ENCODE results near the gene ANKRD28. TPM values are rescaled to one million over a fixed set of nuclear protein-coding genes. Genes with fewer than 3 reads are reported as not detected.

ANKRD28 gene
- total RNA-seq, 1 donor from 2014 or later, result 39.6 TPM

GRCh38 chr3:15798533-15799245 is 910 bp upstream of the ANKRD28 start:
- H3K27ac Mint-ChIP-seq, result peak overlapping the region; percentile 72
- H3K4me1 Mint-ChIP-seq (ENCODE audit: low read depth), result peaks cover 91% of the 10 kb centered on the region
- peaks cover 16% of the 10 kb centered on the region for H3K36me3 Mint-ChIP-seq (ENCODE audit: low read depth)
- intact Hi-C loops (cut with micrococcal nuclease), result loop anchor here (1.0 to 10.0 kb wide), 9 partner anchors 14 to 591 kb away; partner anchors contain the start of genes CAPN7, DPH3 and OXNAD1
- H3K27me3 Mint-ChIP-seq (ENCODE audit: insufficient read depth), result no peaks in the 10 kb centered on the region
- peaks cover 9% of the 10 kb centered on the region for H3K9me3 Mint-ChIP-seq
- H3K4me3 Mint-ChIP-seq, result no peak overlapping the region
- no peak for DNase-seq (ENCODE audit: low spot score)

GRCh38 chr3:15796771-15797641 is 773 bp downstream of the ANKRD28 start:
- intact Hi-C loops (cut with micrococcal nuclease), result loop anchor here (1.0 to 10.0 kb wide), 11 partner anchors 22 to 716 kb away; partner anchors contain the start of genes BTD, CAPN7, DPH3 and HACL1
- Mint-ChIP-seq H3K27me3 (ENCODE audit: insufficient read depth) (no peaks in the 10 kb centered on the region), H3K4me3 (peak overlapping the region; percentile 88), H3K36me3 (ENCODE audit: low read depth) (peaks cover 11% of the 10 kb centered on the region), H3K27ac (peak overlapping the region; percentile 99), H3K4me1 (ENCODE audit: low read depth) (peaks cover 88% of the 10 kb centered on the region), H3K9me3 (peaks cover 4% of the 10 kb centered on the region)
- DNase-seq (ENCODE audit: low spot score), result no peak

- Mint-ChIP-seq H3K4me1 (ENCODE audit: low read depth) (peaks cover 88% of the 10 kb centered on the region), H3K27ac (peak overlapping the region; percentile 99), H3K9me3 (peaks cover 10% of the 10 kb centered on the region), H3K36me3 (ENCODE audit: low read depth) (peaks cover 17% of the 10 kb centered on the region), H3K4me3 (peak overlapping the region; percentile 88), H3K27me3 (ENCODE audit: insufficient read depth) (no peaks in the 10 kb centered on the region)
- intact Hi-C loops (cut with micrococcal nuclease), result loop anchor here (2.0 to 10.0 kb wide), 7 partner anchors 259 to 716 kb away; partner anchors contain the start of genes CAPN7, DPH3, OXNAD1 and RFTN1
- no peak for DNase-seq (ENCODE audit: low spot score)
Measured at GRCh38 chr3:15796331-15796730, 1.4 kb downstream of the ANKRD28 start.

- H3K27ac Mint-ChIP-seq, result peak overlapping the region; percentile 99
- H3K27me3 Mint-ChIP-seq (ENCODE audit: insufficient read depth), result no peaks in the 10 kb centered on the region
- peak overlapping the region; percentile 88 for H3K4me3 Mint-ChIP-seq
- no peak for DNase-seq (ENCODE audit: low spot score)
- H3K9me3 Mint-ChIP-seq, result peaks cover 14% of the 10 kb centered on the region
- H3K36me3 Mint-ChIP-seq (ENCODE audit: low read depth), result peaks cover 22% of the 10 kb centered on the region
- peaks cover 88% of the 10 kb centered on the region for H3K4me1 Mint-ChIP-seq (ENCODE audit: low read depth)
- intact Hi-C loops (cut with micrococcal nuclease), result loop anchor here (2.0 to 10.0 kb wide), 7 partner anchors 258 to 717 kb away; partner anchors contain the start of genes CAPN7, DPH3, OXNAD1 and RFTN1
Measured at GRCh38 chr3:15795651-15796308, 2.0 kb downstream of the ANKRD28 start.

GRCh38 chr3:15794842-15795650 is 2.7 kb downstream of the ANKRD28 start:
- Mint-ChIP-seq H3K4me3 (peak overlapping the region; percentile 88), H3K36me3 (ENCODE audit: low read depth) (peaks cover 23% of the 10 kb centered on the region), H3K27ac (peak overlapping the region; percentile 99), H3K27me3 (ENCODE audit: insufficient read depth) (no peaks in the 10 kb centered on the region), H3K9me3 (peaks cover 14% of the 10 kb centered on the region), H3K4me1 (ENCODE audit: low read depth) (peaks cover 88% of the 10 kb centered on the region)
- no peak for DNase-seq (ENCODE audit: low spot score)
- intact Hi-C loops (cut with micrococcal nuclease), result loop anchor here (5.0 to 10.0 kb wide), 4 partner anchors 258 to 588 kb away; partner anchors contain the start of genes CAPN7, DPH3 and OXNAD1

GRCh38 chr3:15794303-15794771 is 3.4 kb downstream of the ANKRD28 start:
- DNase-seq (ENCODE audit: low spot score), result no peak
- Mint-ChIP-seq H3K27me3 (ENCODE audit: insufficient read depth) (no peaks in the 10 kb centered on the region), H3K36me3 (ENCODE audit: low read depth) (peaks cover 28% of the 10 kb centered on the region), H3K9me3 (peaks cover 14% of the 10 kb centered on the region), H3K27ac (peak overlapping the region; percentile 70), H3K4me3 (peak overlapping the region; percentile 71), H3K4me1 (ENCODE audit: low read depth) (peaks cover 84% of the 10 kb centered on the region)
- intact Hi-C loops (cut with micrococcal nuclease), result loop anchor here (10.0 kb wide), 1 partner anchor 470 kb away; the partner anchor contains the start of genes DPH3 and OXNAD1

GRCh38 chr3:15791525-15791924 is 6.3 kb downstream of the ANKRD28 start:
- H3K9me3 Mint-ChIP-seq, result peaks cover 14% of the 10 kb centered on the region
- H3K4me3 Mint-ChIP-seq, result no peak overlapping the region
- no peak for DNase-seq (ENCODE audit: low spot score)
- intact Hi-C loops (cut with micrococcal nuclease), result loop anchor here (10.0 kb wide), 1 partner anchor 473 kb away; the partner anchor contains the start of genes DPH3 and OXNAD1
- H3K36me3 Mint-ChIP-seq (ENCODE audit: low read depth), result peaks cover 38% of the 10 kb centered on the region
- H3K27me3 Mint-ChIP-seq (ENCODE audit: insufficient read depth), result no peaks in the 10 kb centered on the region
- no peak overlapping the region for H3K27ac Mint-ChIP-seq
- H3K4me1 Mint-ChIP-seq (ENCODE audit: low read depth), result peaks cover 57% of the 10 kb centered on the region

- Mint-ChIP-seq H3K36me3 (ENCODE audit: low read depth) (peaks cover 56% of the 10 kb centered on the region), H3K27ac (peak overlapping the region; percentile 13), H3K9me3 (peaks cover 14% of the 10 kb centered on the region), H3K4me1 (ENCODE audit: low read depth) (peaks cover 41% of the 10 kb centered on the region), H3K4me3 (no peak overlapping the region), H3K27me3 (ENCODE audit: insufficient read depth) (no peaks in the 10 kb centered on the region)
- intact Hi-C loops (cut with micrococcal nuclease), result no loop called here
- no peak for DNase-seq (ENCODE audit: low spot score)
Measured at GRCh38 chr3:15787941-15788340, 9.8 kb downstream of the ANKRD28 start.

GRCh38 chr3:15787526-15787925 is 10.3 kb downstream of the ANKRD28 start:
- no peak overlapping the region for H3K4me3 Mint-ChIP-seq
- H3K27me3 Mint-ChIP-seq (ENCODE audit: insufficient read depth), result no peaks in the 10 kb centered on the region

GRCh38 chr3:15783361-15783969 is 14.3 kb downstream of the ANKRD28 start:
- DNase-seq (ENCODE audit: low spot score), result no peak
- peaks cover 45% of the 10 kb centered on the region for H3K36me3 Mint-ChIP-seq (ENCODE audit: low read depth)
- H3K27ac Mint-ChIP-seq, result no peak overlapping the region
- H3K9me3 Mint-ChIP-seq, result no peaks in the 10 kb centered on the region
- intact Hi-C loops (cut with micrococcal nuclease), result no loop called here
- peaks cover 14% of the 10 kb centered on the region for H3K4me1 Mint-ChIP-seq (ENCODE audit: low read depth)
- no peak overlapping the region for H3K4me3 Mint-ChIP-seq
- no peaks in the 10 kb centered on the region for H3K27me3 Mint-ChIP-seq (ENCODE audit: insufficient read depth)

More at GRCh38 chr3:15787526-15787925, 10.3 kb downstream of the ANKRD28 start:
- DNase-seq (ENCODE audit: low spot score), result no peak
- peaks cover 60% of the 10 kb centered on the region for H3K36me3 Mint-ChIP-seq (ENCODE audit: low read depth)
- intact Hi-C loops (cut with micrococcal nuclease), result no loop called here
- H3K4me1 Mint-ChIP-seq (ENCODE audit: low read depth), result peaks cover 41% of the 10 kb centered on the region
- peaks cover 14% of the 10 kb centered on the region for H3K9me3 Mint-ChIP-seq
- no peak overlapping the region for H3K27ac Mint-ChIP-seq

- Mint-ChIP-seq H3K36me3 (ENCODE audit: low read depth) (peaks cover 48% of the 10 kb centered on the region), H3K4me3 (no peak overlapping the region), H3K9me3 (no peaks in the 10 kb centered on the region), H3K4me1 (ENCODE audit: low read depth) (peaks cover 15% of the 10 kb centered on the region), H3K27ac (no peak overlapping the region), H3K27me3 (ENCODE audit: insufficient read depth) (no peaks in the 10 kb centered on the region)
- DNase-seq (ENCODE audit: low spot score), result no peak
- intact Hi-C loops (cut with micrococcal nuclease), result no loop called here
Measured at GRCh38 chr3:15782429-15782828, 15.3 kb downstream of the ANKRD28 start.

Data from activated T-helper 1 cell treated with anti-CD3 and anti-CD28 coated beads, Interleukin-12 subunit alpha, Interleukin-12 subunit beta, Interleukin-2, Interleukin-4 antibody, amounts not matched to agents 30 ng/mL and 10 ng/mL and 1 ng/mL, durations not matched to agents 14 hours and 24 hours and 36 hours (primary cell).